Gastrocnemius medialis (tissue), 4 donors: ENCODE data around the gene AKAIN1. TPM values are rescaled to one million over a fixed set of nuclear protein-coding genes. Genes with fewer than 3 reads are reported as not detected.

Experiments used
- ATAC-seq, 2 donors: fragments of 150-250 bp; one replicate each; pipeline ENCODE4 v1.9.1; 2016
- DNase-seq, 2 donors: peaks; one replicate each; pipeline ENCODE4 v3.0.0-alpha.2; 2019
- H3K27ac ChIP-seq, 4 donors: fragments of 200-600 bp; sonication (generic); 1 replicate in 1 of 4; 2 replicates in 3 of 4; pipeline ENCODE4 v1.5.1; 2016 to 2018; ENCODE audit warnings: mild to moderate bottlenecking in 2 of 4, moderate library complexity in 1 of 4
- H3K27me3 ChIP-seq, 3 donors: fragments of 200-600 bp; sonication (generic) in 2 of 3; 1 replicate in 1 of 3; 2 replicates in 2 of 3; pipeline versions ENCODE4 v1.5.1 to v1.6.0; 2016 to 2019; ENCODE audit warnings: mild to moderate bottlenecking in 1 of 3, moderate library complexity in 1 of 3
- H3K36me3 ChIP-seq, 2 donors: fragments of 200-600 bp; sonication (generic) in 1 of 2; one replicate each; pipeline ENCODE4 v1.5.1; 2017 to 2018
- H3K4me1 ChIP-seq, 2 donors: fragments of 200-600 bp; sonication (generic) in 1 of 2; one replicate each; pipeline ENCODE4 v1.5.1; 2016 to 2017; ENCODE audit warnings: mild to moderate bottlenecking in 2 of 2
- H3K4me3 ChIP-seq, 4 donors: fragments of 200-600 bp; sonication (generic) in 3 of 4; 1 replicate in 1 of 4; 2 replicates in 3 of 4; pipeline ENCODE4 v1.5.1; 2016 to 2019; ENCODE audit warnings: mild to moderate bottlenecking in 2 of 4
- H3K9me3 ChIP-seq, 3 donors: fragments of 200-600 bp; sonication (generic) in 2 of 3; 1 replicate in 1 of 3; 2 replicates in 2 of 3; pipeline ENCODE4 v1.5.1; 2016 to 2019
- CTCF ChIP-seq, 5 experiments: fragments of 450-650 bp in 3 of 5; fragments of 200-600 bp in 2 of 5; sonication (generic) in 2 of 5; IDR thresholded peaks in 4 of 5; conservative IDR thresholded peaks in 1 of 5; 1 replicate in 4 of 5; 2 replicates in 1 of 5; pipeline ENCODE4 v1.5.1; 2016 to 2019; ENCODE audit warnings: antibody characterized with exemption in 5 of 5, mild to moderate bottlenecking in 3 of 5, moderate library complexity in 3 of 5
- POLR2A ChIP-seq, 2 donors: fragments of 450-650 bp; IDR thresholded peaks; one replicate each; pipeline ENCODE4 v1.6.1; 2017; ENCODE audit warnings: antibody characterized with exemption in 2 of 2, mild to moderate bottlenecking in 2 of 2, moderate library complexity in 2 of 2
- in situ Hi-C, 4 donors: fragments of 200-750 bp; cut with MboI; loops; one replicate each; pipeline versions ENCODE4 v1.15.0 to v1.8.0; 2017; ENCODE audit warnings: low sequenced_read_pairs in 4 of 4
- intact Hi-C: fragments of 100-400 bp; cut with DNase I; formaldehyde crosslinking; loops from one replicate; pipeline ENCODE4 v1.15.1; 2023; ENCODE audit warnings: low total_unique reads
- total RNA-seq, 4 donors: library from RNA; depleted of rRNA; stranded (reverse); fragments of >200 nt; gene quantifications; one replicate each; pipeline versions ENCODE4 v1.1.0 to v1.2.3, GENCODE V29; 2016

AKAIN1 gene
- total RNA-seq, 4 donors from 2014 or later: not detected

GRCh38 chr18:5152343-5153020, 44.6 kb downstream of the AKAIN1 start:
- no peaks in the 10 kb centered on the region for H3K9me3 ChIP-seq
- H3K27me3 ChIP-seq: no peaks in the 10 kb centered on the region
- H3K4me3 ChIP-seq: no peak overlapping the region
- no peaks in the 10 kb centered on the region for H3K4me1 ChIP-seq
- intact Hi-C loops: no loop called here
- TF ChIP-seq POLR2A (IDR thresholded peaks at IDR 0.05) (no peak), CTCF (IDR thresholded peaks at IDR 0.05 in 4 of 5, conservative IDR thresholded peaks at IDR 0.05 in 1 of 5) (no peak)
- no peaks in the 10 kb centered on the region for H3K36me3 ChIP-seq
- in situ Hi-C loops: no loop called here
- H3K27ac ChIP-seq: no peak overlapping the region
- DNase-seq: no peak
- ATAC-seq: no peak

GRCh38 chr18:5150894-5151293, 46.2 kb downstream of the AKAIN1 start:
- no peak for DNase-seq
- H3K36me3 ChIP-seq: no peaks in the 10 kb centered on the region
- in situ Hi-C loops (no loop called here), intact Hi-C loops (no loop called here)
- no peak overlapping the region for H3K27ac ChIP-seq
- no peaks in the 10 kb centered on the region for H3K27me3 ChIP-seq
- TF ChIP-seq POLR2A (IDR thresholded peaks at IDR 0.05) (no peak), CTCF (IDR thresholded peaks at IDR 0.05 in 4 of 5, conservative IDR thresholded peaks at IDR 0.05 in 1 of 5) (no peak)
- no peak overlapping the region for H3K4me3 ChIP-seq
- no peaks in the 10 kb centered on the region for H3K4me1 ChIP-seq
- no peaks in the 10 kb centered on the region for H3K9me3 ChIP-seq
- ATAC-seq: no peak

- H3K4me1 ChIP-seq: peaks cover 0 to 4% of the 10 kb centered on the region in 2 donors
- ATAC-seq (no peak), DNase-seq (no peak)
- TF ChIP-seq POLR2A (IDR thresholded peaks at IDR 0.05): no peak
- TF ChIP-seq CTCF (IDR thresholded peaks at IDR 0.05 in 4 of 5, conservative IDR thresholded peaks at IDR 0.05 in 1 of 5): no peak
- no peaks in the 10 kb centered on the region for H3K36me3 ChIP-seq
- no peak overlapping the region for H3K4me3 ChIP-seq
- intact Hi-C loops (no loop called here), in situ Hi-C loops (no loop called here)
- H3K9me3 ChIP-seq: no peaks in the 10 kb centered on the region
- H3K27ac ChIP-seq: no peak overlapping the region
- no peaks in the 10 kb centered on the region for H3K27me3 ChIP-seq
These were observed 51.0 kb downstream of the AKAIN1 start for GRCh38 chr18:5146093-5146492.

- DNase-seq: no peak
- no peak overlapping the region for H3K27ac ChIP-seq
- no peak for ATAC-seq
- intact Hi-C loops (no loop called here), in situ Hi-C loops (no loop called here)
- H3K4me3 ChIP-seq: no peak overlapping the region
- H3K27me3 ChIP-seq: no peaks in the 10 kb centered on the region
- H3K9me3 ChIP-seq: no peaks in the 10 kb centered on the region
- H3K4me1 ChIP-seq: peaks cover 0 to 4% of the 10 kb centered on the region in 2 donors
- no peaks in the 10 kb centered on the region for H3K36me3 ChIP-seq
- no peak for TF ChIP-seq POLR2A (IDR thresholded peaks at IDR 0.05)
- no peak for TF ChIP-seq CTCF (IDR thresholded peaks at IDR 0.05 in 4 of 5, conservative IDR thresholded peaks at IDR 0.05 in 1 of 5)
These were observed 51.8 kb downstream of the AKAIN1 start for GRCh38 chr18:5145168-5145825.
